GM18526 (cell line): Measurements from ENCODE around the gene OR10J1.

Experiments used
- POLR2A ChIP-seq: IDR thresholded peaks from 3 replicates; pipeline ENCODE4 v1.6.1; 2011; ENCODE audit not compliant: insufficient read length; ENCODE audit errors: extremely low read depth

OR10J1 gene

DNA sequence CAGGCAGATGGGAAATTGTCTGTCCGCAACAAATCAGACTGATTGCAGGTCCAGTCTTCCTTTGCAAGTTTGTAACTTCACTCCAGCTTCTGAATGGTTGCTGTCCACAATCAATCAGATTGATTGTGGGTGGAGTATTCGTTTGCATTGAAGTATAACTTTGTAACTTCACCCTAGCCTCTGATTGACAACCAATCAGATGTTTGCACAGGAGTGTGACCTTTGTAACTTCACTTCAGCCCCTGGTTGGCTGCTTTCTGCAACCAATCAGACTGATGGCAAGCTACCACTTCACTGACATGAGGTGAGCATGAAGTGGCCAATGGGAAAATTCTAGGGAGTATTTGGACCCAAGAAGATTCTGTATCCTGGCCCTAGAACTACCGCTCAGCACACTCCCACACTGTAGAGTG, 25.7 kb downstream of the OR10J1 start:
- no peak for TF ChIP-seq POLR2A

DNA sequence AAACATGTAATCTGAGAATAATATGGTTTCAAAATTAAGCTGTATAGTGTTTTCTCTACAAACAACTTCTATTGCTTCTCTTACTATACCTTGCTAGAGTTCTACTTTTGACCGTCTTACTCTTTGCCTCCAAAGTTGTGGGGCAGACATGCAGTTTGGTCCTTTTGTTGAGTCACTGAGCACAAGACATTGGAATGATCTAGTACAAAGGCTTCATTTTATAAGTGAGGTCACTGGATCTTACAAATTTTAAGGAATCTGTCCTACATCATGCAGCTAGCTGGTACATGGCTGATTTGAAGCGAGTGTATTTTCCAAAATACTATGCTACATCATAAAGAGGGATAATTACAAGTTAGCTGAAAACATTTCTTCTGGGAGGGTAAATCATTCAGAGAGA, 28.8 kb downstream of the OR10J1 start:
- no peak for TF ChIP-seq POLR2A

DNA sequence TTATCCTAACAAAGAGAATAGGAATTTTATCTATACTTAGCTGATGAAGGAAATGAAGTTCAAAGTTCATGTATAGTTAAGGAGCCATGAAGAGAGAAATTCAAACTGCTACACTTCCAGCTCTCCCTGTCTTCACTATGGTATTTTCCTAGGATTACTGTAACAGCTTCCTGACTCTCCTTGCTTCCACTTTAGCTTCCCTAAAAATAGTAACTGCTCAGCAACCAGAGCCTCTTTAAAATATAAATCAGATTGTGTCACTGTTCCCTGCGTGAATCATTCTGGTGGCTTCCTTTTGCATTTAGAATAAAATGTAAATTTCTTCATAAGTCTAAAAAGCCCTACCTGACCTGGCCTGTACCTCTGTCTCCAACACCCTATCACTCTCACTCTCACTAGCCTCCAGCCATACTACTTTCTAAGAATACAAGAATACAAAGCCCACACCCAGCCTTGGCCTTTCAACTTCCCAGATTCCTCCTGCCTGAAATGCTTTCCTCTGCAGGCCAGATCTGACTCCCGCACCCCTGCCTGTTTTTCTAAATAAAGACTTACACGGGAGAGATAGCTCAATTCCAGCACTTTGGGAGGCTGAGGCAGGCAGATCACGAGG, 30.5 kb downstream of the OR10J1 start:
- no peak for TF ChIP-seq POLR2A

DNA sequence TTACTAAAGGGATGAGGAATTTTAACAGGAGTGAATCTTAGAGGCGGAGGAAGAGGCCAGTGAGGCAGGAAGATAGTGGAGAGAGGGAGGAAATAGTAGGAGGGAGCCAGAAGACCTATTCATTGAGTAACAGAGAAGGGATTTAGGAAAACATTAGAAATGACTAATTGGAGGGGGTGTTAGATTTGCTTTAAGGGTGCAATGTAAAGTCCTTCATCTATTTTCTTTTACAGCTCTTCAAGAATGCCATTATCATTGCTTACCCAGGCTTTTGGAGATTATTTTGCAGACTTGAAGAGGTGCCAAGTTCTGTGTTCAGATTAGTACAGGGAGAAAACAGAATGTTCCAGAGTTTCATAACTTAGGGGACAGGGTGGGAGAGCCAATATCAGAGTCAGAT, 33.8 kb downstream of the OR10J1 start:
- TF ChIP-seq POLR2A, result no peak

DNA sequence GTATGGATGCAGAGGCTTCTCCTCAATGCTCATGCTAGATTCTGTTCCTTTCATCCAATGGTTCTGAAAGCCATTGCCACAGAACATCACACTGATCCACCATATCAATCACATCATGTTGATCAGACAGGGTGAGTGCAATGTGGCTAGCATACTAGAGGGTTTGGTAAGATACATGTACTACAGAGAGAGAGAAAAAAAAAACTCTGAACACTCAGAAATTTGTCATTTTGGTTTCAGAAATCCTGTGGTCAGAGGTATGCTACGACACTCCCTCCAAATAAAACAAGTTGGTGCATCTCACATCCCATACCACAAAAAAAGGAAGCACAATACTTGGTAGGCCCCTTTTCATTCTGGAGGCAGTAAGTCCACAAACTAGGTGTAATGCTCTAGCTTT, 35.4 kb downstream of the OR10J1 start:
- TF ChIP-seq POLR2A, result no peak

DNA sequence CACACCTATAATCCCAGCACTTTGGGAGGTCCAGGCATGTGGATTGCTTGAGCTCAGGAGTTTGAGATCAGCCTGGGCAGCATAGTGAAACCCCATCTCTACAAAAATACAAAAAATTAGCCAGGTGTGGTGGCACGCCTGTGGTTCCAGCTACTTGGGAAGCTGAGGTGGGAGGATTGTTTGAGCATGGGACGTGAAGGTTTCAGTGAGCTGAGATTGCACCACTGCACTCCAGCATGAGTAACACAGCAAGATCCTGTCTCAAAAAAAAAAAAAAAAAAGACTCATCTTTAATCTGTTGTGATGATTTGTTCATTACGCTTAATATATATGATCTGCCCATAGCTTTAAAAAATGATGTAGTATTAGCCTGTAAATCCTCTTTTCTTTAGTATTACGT, 44.0 kb downstream of the OR10J1 start:
- TF ChIP-seq POLR2A, result no peak
